Inferior parietal cortex (tissue), 1 donor: ENCODE results near the gene TSPAN8.
"Not testable (repeated sequence)": the region's sequence is repeated elsewhere in the genome, so short reads cannot be mapped to it uniquely, and the experiment has no call there.

Source experiments
- DNase-seq: peaks from one replicate; pipeline ENCODE4 v3.0.0-alpha.2; 2016; ENCODE audit errors: extremely low spot score

TSPAN8 gene

DNA sequence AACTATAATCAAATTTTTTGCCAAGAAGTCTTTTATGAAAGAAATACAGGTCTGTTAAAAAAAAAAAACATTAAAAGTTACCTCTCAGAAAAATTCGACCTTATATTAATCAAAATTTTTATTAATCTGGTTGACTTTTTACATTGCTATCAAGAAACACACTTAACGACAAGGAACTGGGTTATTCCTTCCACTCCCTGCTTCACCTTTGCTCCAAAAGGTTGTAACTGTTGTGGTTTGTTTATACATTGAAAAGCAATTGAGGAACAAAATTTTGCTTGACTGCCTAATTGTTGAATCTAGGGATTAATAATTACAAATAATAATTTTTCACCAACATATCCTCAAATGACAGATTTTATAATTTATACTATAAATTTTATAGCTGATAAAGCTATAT is 28.4 kb downstream of the TSPAN8 start:
- DNase-seq = no peak

- no peak for DNase-seq
Observed at GRCh38 chr12:71128191-71128788, 29.5 kb downstream of the TSPAN8 start.

GRCh38 chr12:71125949-71126348 is 31.9 kb downstream of the TSPAN8 start:
- DNase-seq = no peak

GRCh38 chr12:71125515-71125914 is 32.3 kb downstream of the TSPAN8 start:
- DNase-seq = no peak

DNA sequence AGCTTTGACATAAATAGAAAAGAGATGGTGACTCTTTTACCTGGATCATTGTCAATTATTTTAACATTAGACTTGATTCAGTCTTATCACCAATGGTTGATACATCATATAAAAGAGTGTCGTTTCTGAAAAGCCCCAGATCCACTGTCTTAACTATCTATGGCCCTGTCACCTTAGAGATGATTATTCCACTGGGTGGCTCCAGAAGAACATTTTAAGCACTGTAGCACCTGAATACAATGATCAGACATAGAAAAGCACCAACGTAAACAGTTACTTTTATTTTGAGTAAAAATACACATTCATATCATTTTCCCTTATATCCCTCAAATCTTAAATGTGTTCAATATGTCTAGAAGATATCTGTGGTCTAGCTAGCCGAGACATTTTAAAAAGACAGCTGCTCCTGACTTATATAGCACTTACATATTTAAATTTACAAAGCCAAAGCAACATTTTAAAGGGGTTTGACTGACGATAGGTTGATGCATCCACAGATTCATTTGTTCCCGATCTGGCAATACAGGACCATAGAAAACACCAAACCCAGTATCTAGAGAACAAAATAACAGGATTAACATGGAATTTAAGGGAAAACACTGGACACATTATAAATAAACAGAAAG is 32.9 kb downstream of the TSPAN8 start:
- DNase-seq = no peak

- not testable (repeated sequence) for DNase-seq
Observed at GRCh38 chr12:71113148-71113547, 44.7 kb downstream of the TSPAN8 start.

- DNase-seq = no peak
Observed at GRCh38 chr12:71109834-71110233, 48.0 kb downstream of the TSPAN8 start.

- no peak for DNase-seq
Observed at GRCh38 chr12:71108355-71108754, 49.4 kb downstream of the TSPAN8 start.

GRCh38 chr12:71107936-71108335 is 49.9 kb downstream of the TSPAN8 start:
- no peak for DNase-seq

DNA sequence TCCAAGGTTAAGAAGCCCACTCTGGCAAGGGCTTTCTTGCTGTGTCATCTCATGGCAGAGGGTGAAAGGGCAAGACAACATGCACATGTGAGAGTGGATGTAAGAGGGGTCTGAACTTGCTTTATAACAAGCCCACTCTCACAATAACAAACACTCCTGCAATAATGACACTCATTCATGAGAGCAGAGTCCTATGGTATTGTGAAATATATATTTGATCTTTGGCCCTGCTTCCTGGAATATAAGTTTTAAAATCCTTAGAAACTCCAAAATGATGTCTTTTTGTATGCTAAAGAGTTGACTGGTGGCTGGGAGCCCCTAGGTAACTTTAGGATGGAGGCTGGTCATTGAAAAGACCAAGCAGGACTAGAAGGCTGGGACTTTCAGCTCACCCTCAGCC is 51.8 kb downstream of the TSPAN8 start:
- no peak for DNase-seq

DNA sequence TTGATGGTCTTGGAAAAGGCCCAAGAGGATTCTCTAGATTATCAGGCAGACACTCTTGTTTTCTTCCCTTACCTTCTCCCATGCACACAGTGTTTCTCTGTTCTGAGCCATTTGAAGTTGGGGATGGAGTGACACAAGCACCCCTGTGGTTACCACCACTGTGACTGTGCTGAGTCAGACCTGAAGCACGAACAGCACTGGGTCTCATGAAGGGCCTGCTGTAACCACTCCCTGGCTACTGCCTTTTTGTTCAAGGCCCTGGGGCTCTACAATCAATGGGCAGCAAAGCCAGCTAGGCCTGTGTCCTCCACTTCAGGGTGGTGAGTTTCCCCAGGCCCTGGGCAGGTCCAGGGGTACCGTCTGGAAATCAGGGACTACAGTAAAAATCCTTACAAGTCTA is 65.5 kb downstream of the TSPAN8 start:
- DNase-seq = no peak

DNA sequence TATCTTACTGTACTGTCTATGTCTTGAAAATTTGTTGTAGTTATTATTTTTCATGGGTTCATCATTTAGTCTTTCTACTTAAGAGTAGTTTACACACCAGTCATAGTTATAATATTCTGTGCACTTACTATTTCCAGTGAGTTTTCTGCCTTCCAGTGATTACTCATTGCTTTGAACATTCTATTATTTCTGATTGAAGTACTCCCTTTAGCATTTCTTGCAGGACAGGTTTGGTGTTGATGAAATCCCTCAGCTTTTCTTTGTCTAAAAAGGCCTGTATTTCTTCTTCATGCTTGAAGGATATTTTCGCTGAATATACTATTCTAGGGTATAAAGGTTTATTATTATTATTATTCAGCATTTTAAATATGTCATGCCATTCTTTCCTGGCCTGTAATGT is 66.8 kb downstream of the TSPAN8 start:
- DNase-seq = no peak

DNA sequence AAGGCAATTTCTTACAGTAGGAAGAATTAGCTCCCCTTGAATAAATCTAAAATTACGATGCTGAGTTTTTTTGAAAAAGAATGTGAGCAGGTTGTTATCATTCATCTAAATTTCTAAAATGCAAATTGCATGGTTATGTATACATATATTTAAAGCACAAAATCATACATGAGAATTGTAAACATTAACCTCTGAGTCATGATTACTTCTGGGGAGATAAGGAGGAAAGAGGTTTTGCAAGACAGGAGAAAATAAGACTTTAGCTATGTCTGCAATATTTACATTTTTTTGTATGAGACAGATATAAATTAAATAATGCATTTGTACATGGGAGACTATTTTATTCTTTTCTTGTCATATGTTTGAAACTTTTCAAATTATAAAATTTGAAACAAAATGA is 72.2 kb downstream of the TSPAN8 start:
- DNase-seq = no peak

DNA sequence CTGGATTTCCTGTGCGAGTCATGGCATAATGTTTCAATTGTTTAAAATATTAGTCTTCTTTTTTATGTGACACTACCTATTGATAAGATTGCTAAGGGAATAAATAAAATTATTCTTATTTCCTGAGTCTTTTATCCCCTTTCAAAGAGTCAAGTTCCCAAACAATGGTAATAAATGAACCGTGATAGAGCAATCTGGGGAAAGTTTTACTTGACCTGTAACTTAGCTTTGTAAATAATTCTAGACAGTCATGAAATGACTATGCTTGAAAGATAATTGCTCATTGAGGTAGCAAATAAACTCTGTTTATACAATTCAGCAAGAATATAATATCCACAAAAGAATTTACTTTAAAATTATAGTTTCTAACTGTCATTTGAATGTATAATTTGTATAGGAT is 82.1 kb downstream of the TSPAN8 start:
- DNase-seq = no peak
